HG03457 (cell line): Measurements from ENCODE around the gene TRAPPC3L.
A peak's percentile ranks its signal among the peaks of the same experiment; 100 is the strongest.

Experiments used
- ATAC-seq: cut with Tn5 transposase; IDR thresholded peaks from one replicate; pipeline ENCODE4 v1.9.1; 2021; ENCODE audit warnings: moderate number of reproducible peaks; ENCODE audit not compliant: unreplicated experiment

TRAPPC3L gene

DNA sequence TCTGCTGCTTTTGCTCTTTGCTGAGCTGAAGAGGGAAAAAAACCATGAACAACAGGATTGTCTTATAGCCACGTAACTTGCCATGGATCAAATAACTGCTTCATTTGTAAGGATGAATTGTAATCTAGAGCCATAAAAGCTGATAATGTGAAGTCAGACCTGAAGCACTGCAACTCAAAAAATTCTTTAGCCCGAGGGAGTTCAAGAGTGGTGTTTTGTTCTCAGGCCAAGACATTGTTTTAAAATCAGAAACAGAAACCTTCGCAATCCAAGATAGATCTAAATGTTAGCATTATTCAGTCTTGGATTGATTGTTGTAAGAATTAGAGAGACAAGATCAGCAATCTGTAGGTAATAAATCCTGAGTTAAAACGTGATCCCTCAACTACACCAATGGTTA is at the start of gene TRAPPC3L:
TSS of gene TRAPPC3L (minus strand) at position 34 of the 400 bp plus-strand sequence. CDS start 170 bp downstream, outside the sequence.
- no peak for ATAC-seq

DNA sequence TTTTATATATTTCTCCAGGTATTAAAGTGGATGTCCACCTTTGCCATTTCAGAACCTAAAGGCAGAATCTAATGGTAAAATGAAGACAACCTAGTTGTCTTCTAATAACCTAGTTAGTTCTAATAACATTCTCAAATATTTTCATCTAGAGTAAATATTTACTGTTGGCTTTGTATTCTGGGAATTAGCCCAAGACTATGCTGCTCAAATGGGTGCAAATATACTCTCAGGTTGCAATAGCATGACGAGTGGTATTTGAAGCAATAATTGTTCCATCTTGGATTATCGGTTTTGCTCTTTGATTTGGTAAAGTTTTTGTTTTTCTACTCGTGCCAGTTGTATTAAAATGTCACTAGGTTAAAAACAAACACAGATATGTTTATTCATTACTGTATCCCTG is 49.8 kb upstream of the TRAPPC3L start:
- no peak for ATAC-seq

DNA sequence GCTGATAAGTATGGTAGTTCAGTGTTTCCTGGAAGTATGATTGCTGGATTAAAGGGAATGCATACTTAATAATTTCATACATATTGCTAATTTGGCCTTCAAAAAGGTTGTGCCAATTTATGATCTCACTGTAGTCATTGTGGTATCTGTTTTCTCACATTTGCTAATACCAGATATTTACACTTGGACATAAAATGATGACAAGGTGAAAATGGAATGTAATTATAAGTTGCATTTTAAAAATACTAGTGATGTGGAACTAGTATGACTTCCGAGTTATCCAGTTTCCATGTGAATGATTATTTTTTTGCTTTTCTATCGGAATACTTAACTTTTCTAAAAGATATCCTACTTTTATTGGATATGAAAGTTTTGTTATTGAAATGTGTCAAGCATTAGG is 41.3 kb upstream of the TRAPPC3L start:
- no peak for ATAC-seq

DNA sequence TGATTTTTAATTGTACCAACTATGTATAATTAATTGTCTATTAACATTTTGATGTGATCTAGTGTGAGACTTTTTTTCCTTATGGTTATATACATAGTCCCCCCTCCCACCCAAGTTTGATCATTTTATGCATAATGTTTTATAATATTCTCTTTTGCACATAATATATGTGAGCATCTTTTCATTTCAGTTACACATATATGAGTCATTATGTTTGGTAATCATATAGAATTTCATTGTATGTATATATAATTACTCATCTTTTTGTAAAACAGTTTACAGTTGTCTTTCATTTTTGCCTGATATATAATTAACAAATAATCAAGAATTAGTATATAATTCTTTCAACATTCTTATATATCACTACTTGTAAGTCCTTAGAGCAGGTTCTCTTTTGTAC is 40.8 kb upstream of the TRAPPC3L start:
- ATAC-seq: no peak

- ATAC-seq: no peak
These were observed 34.7 kb upstream of the TRAPPC3L start for GRCh38 chr6:116580198-116580597.

- no peak for ATAC-seq
These were observed 33.7 kb upstream of the TRAPPC3L start for GRCh38 chr6:116579143-116579542.

- no peak for ATAC-seq
These were observed 32.9 kb upstream of the TRAPPC3L start for GRCh38 chr6:116578335-116578734.

GRCh38 chr6:116577486-116577885 is 32.0 kb upstream of the TRAPPC3L start:
- no peak for ATAC-seq

DNA sequence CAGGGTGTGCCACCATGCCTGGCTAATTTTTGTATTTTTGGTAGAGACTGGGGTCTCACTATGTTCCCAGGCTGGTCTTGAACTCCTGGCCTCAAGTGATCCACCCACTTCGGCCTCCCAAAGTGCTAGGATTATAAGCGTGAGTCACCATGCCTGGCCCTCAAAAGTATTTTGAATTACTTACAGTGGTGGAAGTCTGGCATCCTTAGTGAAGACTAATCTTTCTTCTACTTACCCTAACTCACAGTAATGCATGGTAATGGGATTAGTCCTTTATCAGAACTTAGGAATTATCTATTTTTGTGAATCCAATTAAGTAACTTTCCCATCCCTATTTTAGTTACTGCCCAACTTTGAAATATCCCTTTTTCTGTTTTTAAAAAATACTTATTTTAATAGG is 29.7 kb upstream of the TRAPPC3L start:
- no peak for ATAC-seq

- ATAC-seq: no peak
These were observed 26.7 kb upstream of the TRAPPC3L start for GRCh38 chr6:116572162-116572561.

- ATAC-seq: no peak
These were observed 26.2 kb upstream of the TRAPPC3L start for GRCh38 chr6:116571683-116572000.

- ATAC-seq: peak; percentile 97
These were observed 25.6 kb upstream of the TRAPPC3L start, which contains the start of gene RWDD1 for GRCh38 chr6:116570856-116571682. RWDD1 (plus strand) TSS chr6:116571504; CDS start chr6:116571583, 79 bp downstream.

GRCh38 chr6:116568821-116569755 is 23.6 kb upstream of the TRAPPC3L start:
- ATAC-seq: no peak

- ATAC-seq: no peak
These were observed 22.6 kb upstream of the TRAPPC3L start for GRCh38 chr6:116568111-116568510.

GRCh38 chr6:116564921-116565872 is 19.7 kb upstream of the TRAPPC3L start:
- ATAC-seq: no peak

- no peak for ATAC-seq
These were observed 18.8 kb upstream of the TRAPPC3L start for GRCh38 chr6:116564311-116564710.

DNA sequence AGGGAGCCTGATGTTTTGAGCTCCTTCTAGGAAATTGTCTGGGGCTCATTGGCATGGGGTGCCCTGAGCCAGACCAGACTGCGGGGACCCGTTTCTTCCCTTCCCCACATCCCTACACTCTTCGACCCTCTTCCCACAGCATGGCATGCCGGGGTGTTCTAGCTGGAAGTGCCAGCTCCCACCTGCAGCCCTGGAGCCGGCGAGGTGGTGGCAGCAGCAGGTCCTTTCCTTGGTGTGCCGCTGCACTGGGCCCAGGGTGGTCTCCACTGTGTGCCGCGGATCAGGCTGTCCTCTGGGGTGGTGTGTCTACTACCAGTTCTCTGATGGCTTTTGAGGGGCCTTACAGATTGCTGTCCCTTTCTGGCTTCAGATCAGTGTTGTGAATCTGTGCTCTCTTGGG is 18.3 kb upstream of the TRAPPC3L start:
- ATAC-seq: no peak

DNA sequence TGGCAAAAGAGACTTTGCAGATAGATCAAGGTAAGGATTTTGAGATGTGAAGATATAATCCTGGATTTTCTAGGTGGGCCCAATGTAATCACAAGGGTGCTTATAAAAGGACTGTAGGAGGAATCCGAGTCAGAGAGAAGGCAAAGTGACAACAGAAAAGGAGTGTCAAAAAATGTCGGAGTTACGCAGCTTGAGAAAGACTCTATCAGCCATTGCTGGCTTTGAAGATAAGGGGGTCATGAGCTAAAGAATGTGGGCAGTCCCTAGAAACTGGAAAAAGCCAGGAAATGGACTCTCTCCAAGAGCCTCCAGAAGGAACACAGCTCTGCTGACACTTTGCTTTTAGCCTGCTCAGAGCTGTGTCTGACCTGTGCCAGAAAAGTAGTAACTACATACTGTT is 17.1 kb upstream of the TRAPPC3L start:
- no peak for ATAC-seq

GRCh38 chr6:116562019-116562403 is 16.5 kb upstream of the TRAPPC3L start:
- no peak for ATAC-seq

DNA sequence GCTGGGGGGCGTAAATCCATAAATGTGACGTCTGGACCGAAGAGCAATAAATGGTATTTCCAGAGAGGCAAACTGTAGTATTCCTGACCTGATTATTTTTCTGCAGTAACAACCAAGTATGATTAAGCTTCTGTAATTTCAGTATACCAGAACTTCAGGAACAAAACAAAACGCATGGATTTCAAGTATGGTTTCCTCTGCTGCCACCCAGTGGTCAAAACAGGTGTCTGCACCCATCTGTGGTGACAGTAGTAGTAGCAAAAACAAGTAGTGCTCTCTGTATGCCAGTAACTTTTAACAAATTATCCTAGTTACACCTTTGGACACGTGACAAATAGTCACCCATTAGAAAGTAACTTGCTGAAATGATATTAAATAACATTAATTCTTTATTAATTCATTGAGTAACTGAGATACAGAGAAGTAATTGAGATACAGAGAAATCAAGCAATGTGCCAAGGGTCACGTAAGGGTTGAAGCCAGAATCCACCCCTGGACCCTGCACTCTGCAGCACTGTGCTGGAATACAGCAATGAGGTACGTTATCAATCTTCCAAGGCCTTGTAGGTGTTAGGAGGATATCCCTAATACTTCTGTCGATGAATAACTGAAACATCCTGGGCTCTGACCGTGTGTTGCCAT is 16.0 kb upstream of the TRAPPC3L start:
- no peak for ATAC-seq
